ENCODE results near the gene LYSMD1. TPM values are rescaled to one million over a fixed set of nuclear protein-coding genes. Genes with fewer than 3 reads are reported as not detected.

LYSMD1 gene
- total RNA-seq, 5 donors from 2014 or later (not counting 1 experiment from before 2014, with no cell fraction given): 0.68 to 3.2 (median 2.3) TPM

- H3K27me3 ChIP-seq (replicated peaks in 1 of 2; ENCODE audit: control insufficient read depth in 2 of 2, extremely low read depth in 1 of 2, insufficient read depth in 2 of 2, low read length in 1 of 2): no peaks in the 10 kb centered on the region
- no peaks in the 10 kb centered on the region for H3K27me3 Mint-ChIP-seq
- CTCF ChIA-PET: interaction anchor here in 1 of 2 donors (0.6 to 1.0 kb wide), 2 partner anchors 13 to 25 kb away, joined by 3 read pairs; no protein-coding TSS in a partner anchor
- H3K27ac Mint-ChIP-seq: peak overlapping the region; percentile 70 to 80
- ATAC-seq (replicated peaks in 1 of 4): peak in 1 of 4 experiments; percentile 19
- peak overlapping the region; percentile 53 for H3K27ac ChIP-seq (ENCODE audit: low read length)
- H3K4me3 Mint-ChIP-seq: no peak overlapping the region
- H3K4me3 ChIP-seq (ENCODE audit: control insufficient read depth in 1 of 2, extremely low read depth in 1 of 2, low read length in 1 of 2): no peak overlapping the region
- no peaks in the 10 kb centered on the region for H3K9me3 ChIP-seq
- H3K36me3 Mint-ChIP-seq: peaks cover 21% of the 10 kb centered on the region
- no peaks in the 10 kb centered on the region for H3K9me3 Mint-ChIP-seq
- DNase-seq: no peak
- POLR2A ChIA-PET: interaction anchor here (0.6 to 0.7 kb wide), 3 partner anchors 18 to 189 kb away, joined by 3 to 6 read pairs (median 4); no protein-coding TSS in a partner anchor
- no CpG with 5 or more reads among the region's 5 CpGs for WGBS (ENCODE audit: insufficient coverage)
- H3K4me1 Mint-ChIP-seq: peaks cover 0 to 8% (median 2%) of the 10 kb centered on the region in 3 donors
- H3K36me3 ChIP-seq (ENCODE audit: control insufficient read depth in 2 of 2, extremely low read depth in 1 of 2, insufficient read depth in 1 of 2, low read length in 1 of 2): peaks cover 3 to 25% of the 10 kb centered on the region in 2 donors
- no peaks in the 10 kb centered on the region for H3K4me1 ChIP-seq (ENCODE audit: control insufficient read depth in 1 of 2, extremely low read depth in 1 of 2, insufficient read depth in 2 of 2, low read length in 2 of 2)
Measured at GRCh38 chr1:151124763-151125403, 40.8 kb downstream of the LYSMD1 start.

- no CpG with 5 or more reads among the region's 5 CpGs for WGBS (ENCODE audit: insufficient coverage)
- no peak overlapping the region for H3K27ac Mint-ChIP-seq
- POLR2A ChIA-PET: interaction anchor here in 1 of 2 donors (0.6 kb wide), 2 partner anchors 20 to 191 kb away, joined by 3 read pairs; no protein-coding TSS in a partner anchor
- no peaks in the 10 kb centered on the region for H3K9me3 Mint-ChIP-seq
- no peak for DNase-seq
- no peak for ATAC-seq (replicated peaks in 1 of 4)
- no peaks in the 10 kb centered on the region for H3K4me1 Mint-ChIP-seq
- H3K27me3 ChIP-seq (replicated peaks in 1 of 2; ENCODE audit: control insufficient read depth in 2 of 2, extremely low read depth in 1 of 2, insufficient read depth in 2 of 2, low read length in 1 of 2): no peaks in the 10 kb centered on the region
- no peak overlapping the region for H3K4me3 Mint-ChIP-seq
- H3K9me3 ChIP-seq: no peaks in the 10 kb centered on the region
- H3K36me3 Mint-ChIP-seq: peaks cover 24% of the 10 kb centered on the region
- no peak overlapping the region for H3K4me3 ChIP-seq (ENCODE audit: control insufficient read depth in 1 of 2, extremely low read depth in 1 of 2, low read length in 1 of 2)
- H3K27ac ChIP-seq (ENCODE audit: low read length): no peak overlapping the region
- CTCF ChIA-PET: interaction anchor here in 1 of 2 donors (1.0 to 1.5 kb wide), 2 partner anchors 10 to 14 kb away, joined by 4 read pairs; no protein-coding TSS in a partner anchor
- peaks cover 2 to 32% of the 10 kb centered on the region in 2 donors for H3K36me3 ChIP-seq (ENCODE audit: control insufficient read depth in 2 of 2, extremely low read depth in 1 of 2, insufficient read depth in 1 of 2, low read length in 1 of 2)
- H3K4me1 ChIP-seq (ENCODE audit: control insufficient read depth in 1 of 2, extremely low read depth in 1 of 2, insufficient read depth in 2 of 2, low read length in 2 of 2): no peaks in the 10 kb centered on the region
- no peaks in the 10 kb centered on the region for H3K27me3 Mint-ChIP-seq
Measured at GRCh38 chr1:151113877-151114276, 51.8 kb downstream of the LYSMD1 start.

Other genes with a start within 250 kb of the LYSMD1 start
- 10 to 100 TPM; 44.5 to 72.6 (median 62.5) TPM for gene SETDB1, start 239.5 kb downstream of the LYSMD1 start, total RNA-seq
- gene CERS2, start 191.1 kb downstream of the LYSMD1 start, total RNA-seq: 100 to 1,000 TPM in 4 of 5 donors, 10 to 100 TPM in 1; 74.3 to 153 (median 135) TPM
- gene ANXA9, start 183.6 kb downstream of the LYSMD1 start, total RNA-seq: under 1 TPM in 2 of 5 donors, not detected in 3; 0.15 to 0.16 TPM
- 10 to 100 TPM; 15.3 to 26.8 (median 19.0) TPM for gene MINDY1, start 159.0 kb downstream of the LYSMD1 start, total RNA-seq
- gene PRUNE1, start 157.5 kb downstream of the LYSMD1 start, total RNA-seq: 10 to 100 TPM; 15.3 to 31.3 (median 24.9) TPM
- gene BNIPL, start 129.3 kb downstream of the LYSMD1 start, total RNA-seq: 1 to 10 TPM in 3 of 5 donors, under 1 TPM in 2; 0.54 to 2.6 (median 2.2) TPM
- 1 to 10 TPM in 4 of 5 donors, under 1 TPM in 1; 0.61 to 4.8 (median 3.3) TPM for gene C1orf56, start 118.2 kb downstream of the LYSMD1 start, total RNA-seq
- gene CDC42SE1, start 106.3 kb downstream of the LYSMD1 start, total RNA-seq: 100 to 1,000 TPM; 419 to 475 (median 450) TPM
- gene MLLT11, start 105.5 kb downstream of the LYSMD1 start, total RNA-seq: 1 to 10 TPM; 3.6 to 4.9 (median 3.9) TPM
- 10 to 100 TPM; 29.6 to 41.3 (median 32.5) TPM for gene GABPB2, start 95.1 kb downstream of the LYSMD1 start, total RNA-seq
- gene SEMA6C, start 19.3 kb downstream of the LYSMD1 start, total RNA-seq: 10 to 100 TPM in 1 of 5 donors, 1 to 10 TPM in 4; 2.5 to 11.5 (median 8.5) TPM
- gene TNFAIP8L2, start 9.3 kb downstream of the LYSMD1 start, total RNA-seq: 10 to 100 TPM in 3 of 5 donors, 1 to 10 TPM in 2; 3.7 to 41.2 (median 38.8) TPM
- gene SCNM1, start 242 bp upstream of the LYSMD1 start, total RNA-seq: 10 to 100 TPM; 35.4 to 60.4 (median 52.4) TPM
- 1 to 10 TPM; 1.9 to 6.2 (median 5.3) TPM for gene TMOD4, start 10.1 kb upstream of the LYSMD1 start, total RNA-seq
- 10 to 100 TPM; 50.2 to 84.5 (median 58.9) TPM for gene VPS72, start 24.3 kb upstream of the LYSMD1 start, total RNA-seq
- gene PIP5K1A, start 32.6 kb upstream of the LYSMD1 start, total RNA-seq: 10 to 100 TPM; 39.2 to 52.7 (median 48.0) TPM
- 100 to 1,000 TPM in 3 of 5 donors, 10 to 100 TPM in 2; 68.1 to 150 (median 133) TPM for gene PSMD4, start 88.8 kb upstream of the LYSMD1 start, total RNA-seq
- gene ZNF687, start 116.4 kb upstream of the LYSMD1 start, total RNA-seq: 10 to 100 TPM; 27.7 to 44.2 (median 40.5) TPM
- gene PI4KB, start 161.5 kb upstream of the LYSMD1 start, total RNA-seq: 10 to 100 TPM; 64.9 to 96.9 (median 75.4) TPM
- 10 to 100 TPM; 50.3 to 79.8 (median 70.2) TPM for gene RFX5, start 181.3 kb upstream of the LYSMD1 start, total RNA-seq
- 1 to 10 TPM in 1 of 5 donors, under 1 TPM in 2, not detected in 2; 0.72 to 1.2 (median 0.93) TPM for gene SELENBP1, start 206.8 kb upstream of the LYSMD1 start, total RNA-seq
- gene PSMB4, start 233.7 kb upstream of the LYSMD1 start, total RNA-seq: 100 to 1,000 TPM; 221 to 283 (median 232) TPM

Measured in T-cell (primary cell).